Measurements from ENCODE around the gene CPSF4.

DNA sequence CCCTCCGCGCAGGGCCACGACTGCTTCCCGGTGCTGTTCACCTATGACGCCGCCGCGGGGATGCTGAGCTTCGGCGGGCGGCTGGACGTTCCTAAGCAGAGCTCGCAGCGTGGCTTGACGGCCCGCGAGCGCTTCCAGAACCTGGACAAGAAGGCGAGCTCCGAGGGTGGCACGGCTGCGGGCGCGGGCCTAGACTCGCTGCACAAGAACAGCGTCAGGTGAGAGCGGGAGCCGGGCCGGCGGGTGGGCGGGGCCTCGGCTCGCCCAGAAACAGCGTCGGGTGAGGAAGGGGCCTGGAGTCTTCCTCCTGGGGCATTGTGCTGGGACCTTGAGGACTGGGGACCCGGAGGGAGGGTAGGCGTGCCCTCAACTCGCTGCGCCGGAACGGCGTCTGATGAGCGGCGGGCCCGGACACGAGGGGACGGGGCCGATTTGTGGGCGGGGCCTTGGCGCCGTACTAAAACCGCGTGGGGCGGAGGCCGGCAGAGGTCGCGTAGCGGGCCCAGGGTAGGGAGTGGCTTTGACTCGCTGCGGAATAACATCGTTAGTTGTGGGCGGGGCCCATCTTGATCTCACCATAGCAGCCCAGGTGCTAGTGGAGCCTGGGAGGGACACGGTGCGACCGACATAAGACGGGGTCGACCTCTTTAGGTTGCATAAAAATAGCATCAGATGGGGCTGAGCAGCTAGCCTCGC is 45.9 kb upstream of the CPSF4 start:
- TF ChIP-seq, protein P1, sequence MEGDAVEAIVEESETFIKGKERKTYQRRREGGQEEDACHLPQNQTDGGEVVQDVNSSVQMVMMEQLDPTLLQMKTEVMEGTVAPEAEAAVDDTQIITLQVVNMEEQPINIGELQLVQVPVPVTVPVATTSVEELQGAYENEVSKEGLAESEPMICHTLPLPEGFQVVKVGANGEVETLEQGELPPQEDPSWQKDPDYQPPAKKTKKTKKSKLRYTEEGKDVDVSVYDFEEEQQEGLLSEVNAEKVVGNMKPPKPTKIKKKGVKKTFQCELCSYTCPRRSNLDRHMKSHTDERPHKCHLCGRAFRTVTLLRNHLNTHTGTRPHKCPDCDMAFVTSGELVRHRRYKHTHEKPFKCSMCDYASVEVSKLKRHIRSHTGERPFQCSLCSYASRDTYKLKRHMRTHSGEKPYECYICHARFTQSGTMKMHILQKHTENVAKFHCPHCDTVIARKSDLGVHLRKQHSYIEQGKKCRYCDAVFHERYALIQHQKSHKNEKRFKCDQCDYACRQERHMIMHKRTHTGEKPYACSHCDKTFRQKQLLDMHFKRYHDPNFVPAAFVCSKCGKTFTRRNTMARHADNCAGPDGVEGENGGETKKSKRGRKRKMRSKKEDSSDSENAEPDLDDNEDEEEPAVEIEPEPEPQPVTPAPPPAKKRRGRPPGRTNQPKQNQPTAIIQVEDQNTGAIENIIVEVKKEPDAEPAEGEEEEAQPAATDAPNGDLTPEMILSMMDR (IDR thresholded peaks at IDR 0.05): no peak
- TF ChIP-seq EZH2phosphoT487 (IDR thresholded peaks at IDR 0.05): no peak
- TF ChIP-seq EZH2 (IDR thresholded peaks at IDR 0.05): no peak
